HepG2 (cell line): Measurements from ENCODE around the gene MSL3B.

ENCODE experiments used
- ATAC-seq: fragments of 200-7000 bp; cut with Tn5 transposase; 3 replicates; pipeline ENCODE4 v1.9.1; 2020; ENCODE audit warnings: mild to moderate bottlenecking, moderate library complexity
- BruUV-seq: library from RNA; stranded (reverse); fragments of 400-500 nt; replicated peaks from 2 replicates; lab custom pipeline; 2021; lab: Mats Ljungman, UMichigan
- CTCF ChIA-PET: fragments of 300-600 bp; formaldehyde crosslinking; extraction: SDS; loops from one replicate; lab custom pipeline; 2021; ENCODE audit warnings: low total read pairs, inconsistent platforms, low intra/inter-chr PET ratio; lab: Yijun Ruan, JAX
- POLR2A ChIA-PET: fragments of 350-600 bp; sonication (Branson Sonifier 250); formaldehyde crosslinking; loops from one replicate; lab custom pipeline; 2020; ENCODE audit warnings: antibody characterized with exemption, inconsistent platforms; lab: Yijun Ruan, JAX
- DNase-seq: peaks from one replicate; pipeline ENCODE4 v3.0.0-alpha.2; 2015; ENCODE audit warnings: low spot score
- FAIRE-seq: peaks from 3 replicates; lab custom pipeline; 2011; peaks lifted over from hg19 to GRCh38; lab: Jason Lieb, UNC
- H2AFZ ChIP-seq: one replicate; pipeline ENCODE4 v1.6.1; 2011; ENCODE audit warnings: low read length, inconsistent platforms
- H3K27ac ChIP-seq: fragments of 300-600 bp; 3 replicates; pipeline ENCODE4 v1.8.0; 2011; ENCODE audit warnings: mixed run types, mild to moderate bottlenecking, mixed read lengths, low read length, inconsistent platforms; ENCODE audit not compliant: insufficient read depth; ENCODE audit errors: extremely low read length
- H3K27me3 ChIP-seq, 2 experiments: fragments of 200-600 bp in 1 of 2; 2 replicates in 1 of 2; 3 replicates in 1 of 2; pipeline versions ENCODE4 v1.6.0 to v1.8.0; 2011; ENCODE audit warnings: low read length in 2 of 2, mild to moderate bottlenecking in 2 of 2, moderate library complexity in 2 of 2, inconsistent platforms in 1 of 2; ENCODE audit not compliant: insufficient read depth in 2 of 2, control insufficient read depth in 1 of 2
- H3K36me3 ChIP-seq, 2 experiments: fragments of 200-600 bp in 1 of 2; replicated peaks in 1 of 2; 2 replicates in 1 of 2; 3 replicates in 1 of 2; pipeline versions ENCODE4 v1.5.1 to v1.8.0; 2011; ENCODE audit warnings: low read length in 2 of 2, inconsistent platforms in 1 of 2; ENCODE audit not compliant: insufficient read depth in 2 of 2, control insufficient read depth in 1 of 2
- H3K4me1 ChIP-seq: 2 replicates; pipeline ENCODE4 v1.5.1; 2012; ENCODE audit warnings: low read length, inconsistent platforms; ENCODE audit not compliant: insufficient read depth
- H3K4me2 ChIP-seq: 2 replicates; pipeline ENCODE4 v1.6.0; 2011; ENCODE audit warnings: low read depth, low read length, inconsistent platforms
- H3K4me3 ChIP-seq, 3 experiments: fragments of 200-600 bp in 1 of 3; sonication (generic), shearing (Covaris generic) in 1 of 3; replicated peaks in 1 of 3; 2 replicates each; pipeline ENCODE4 v1.5.1; 2011 to 2016; ENCODE audit warnings: low read length in 3 of 3, inconsistent platforms in 2 of 3, low read depth in 2 of 3, mild to moderate bottlenecking in 2 of 3, control low read depth in 1 of 3, mixed read lengths in 1 of 3; ENCODE audit not compliant: insufficient read depth in 1 of 3
- H3K79me2 ChIP-seq: one replicate; pipeline ENCODE4 v1.6.1; 2011; ENCODE audit warnings: low read length, inconsistent platforms; ENCODE audit not compliant: insufficient read depth
- H3K9ac ChIP-seq: 2 replicates; pipeline ENCODE4 v1.6.0; 2011; ENCODE audit warnings: mild to moderate bottlenecking, low read depth, low read length, inconsistent platforms; ENCODE audit not compliant: insufficient read depth
- H3K9me3 ChIP-seq: 2 replicates; pipeline ENCODE4 v1.5.1; 2012; ENCODE audit warnings: mild to moderate bottlenecking, low read length
- H4K20me1 ChIP-seq: 2 replicates; pipeline ENCODE4 v1.6.0; 2011; ENCODE audit warnings: inconsistent platforms, mild to moderate bottlenecking, low read length, moderate library complexity; ENCODE audit not compliant: insufficient read depth
- DMAP1 ChIP-seq: IDR thresholded peaks from 2 replicates; pipeline ENCODE4 v1.6.1; 2016
- MYNN ChIP-seq: sonication (generic); formaldehyde crosslinking; IDR thresholded peaks from 2 replicates; pipeline ENCODE4 v1.4.0; 2020; ENCODE audit warnings: mild to moderate bottlenecking, low read depth, missing genetic modification reagents
- POLR2AphosphoS2 ChIP-seq: IDR thresholded peaks from 2 replicates; pipeline ENCODE4 v1.6.1; 2011; ENCODE audit warnings: low read depth, low read length, improper control_type of control experiment
- RORA ChIP-seq: sonication (generic); formaldehyde crosslinking; IDR thresholded peaks from 2 replicates; pipeline ENCODE4 v1.5.0; 2020; ENCODE audit warnings: mild to moderate bottlenecking, missing genetic modification reagents, moderate library complexity
- SP140L ChIP-seq: sonication (generic); formaldehyde crosslinking; IDR thresholded peaks from 2 replicates; pipeline ENCODE4 v1.4.0; 2020; ENCODE audit warnings: missing genetic modification reagents, borderline replicate concordance
- THAP8 ChIP-seq: sonication (generic); formaldehyde crosslinking; IDR thresholded peaks from 2 replicates; pipeline ENCODE4 v1.5.1; 2020; ENCODE audit warnings: missing genetic modification reagents, mild to moderate bottlenecking, borderline replicate concordance
- ZBTB1 ChIP-seq: sonication (generic); formaldehyde crosslinking; IDR thresholded peaks from 2 replicates; pipeline ENCODE4 v1.4.0; 2020; ENCODE audit warnings: missing genetic modification reagents, borderline replicate concordance
- ZBTB39 ChIP-seq: sonication (generic); formaldehyde crosslinking; IDR thresholded peaks from 2 replicates; pipeline ENCODE4 v1.5.0; 2020; ENCODE audit warnings: missing genetic modification reagents
- ZC3H13 ChIP-seq: sonication (generic); formaldehyde crosslinking; IDR thresholded peaks from 2 replicates; pipeline ENCODE4 v1.8.1; 2023; ENCODE audit warnings: mild to moderate bottlenecking, missing genetic modification reagents, moderate library complexity
- ZFY ChIP-seq: sonication (generic); formaldehyde crosslinking; IDR thresholded peaks from 2 replicates; pipeline ENCODE4 v1.4.0; 2020; ENCODE audit warnings: missing genetic modification reagents
- ZMYM3 ChIP-seq: sonication (generic); formaldehyde crosslinking; IDR thresholded peaks from 2 replicates; pipeline ENCODE4 v1.5.1; 2020; ENCODE audit warnings: mild to moderate bottlenecking, missing genetic modification reagents
- ZNF260 ChIP-seq: sonication (generic); formaldehyde crosslinking; IDR thresholded peaks from 2 replicates; pipeline ENCODE4 v1.4.0; 2020; ENCODE audit warnings: missing genetic modification reagents, low read depth, mild to moderate bottlenecking, borderline replicate concordance
- ZNF766 ChIP-seq: sonication (generic); formaldehyde crosslinking; IDR thresholded peaks from 2 replicates; pipeline ENCODE4 v1.5.0; 2020; ENCODE audit warnings: missing genetic modification reagents, borderline replicate concordance
- WGBS: methylation state at CpG from one replicate; pipeline ENCODE4 v1.1.6; 2017; ENCODE audit warnings: low lambda C conversion rate; 5-methylcytosine and 5-hydroxymethylcytosine counted together
- in situ Hi-C: cut with HindIII; loops from 2 replicates; pipeline ENCODE4 v1.10.0; 2017; ENCODE audit warnings: low pct_unique_long_range_greater_than_20kb; ENCODE audit not compliant: extremely low pct_ligation_motif_present
- intact Hi-C: fragments of 100-400 bp; cut with micrococcal nuclease; formaldehyde crosslinking; loops from one replicate; pipeline ENCODE4 v1.10.0; 2022; ENCODE audit not compliant: unreplicated experiment
- TF ChIP-seq, protein P1 (sequence below): sonication (generic); formaldehyde crosslinking; IDR thresholded peaks from 2 replicates; pipeline ENCODE4 v1.9.0; 2021; ENCODE audit warnings: missing genetic modification reagents, borderline replicate concordance

The MSL3B gene

GRCh38 chr2:233841183-233841582, 27.0 kb downstream of the MSL3B start:
- WGBS, result 97% methylated on average over 11 of the region's 11 CpGs
- TSS peak; percentile 26 for BruUV-seq
- H4K20me1 ChIP-seq, result peaks cover 16% of the 10 kb centered on the region; the same call in 1 of the 2 replicates
- H3K36me3 ChIP-seq, result peaks cover 63 to 98% of the 10 kb centered on the region in 2 experiments
- ChIA-PET POLR2A (no interaction called here), CTCF (no interaction called here)
- no peaks in the 10 kb centered on the region for H3K27me3 ChIP-seq
- no peak for ATAC-seq
- in situ Hi-C loops (loop anchor here (25.0 kb wide), 1 partner anchor 529 kb away; the partner anchor contains the start of gene SAG), intact Hi-C loops (no loop called here)
- TF ChIP-seq DMAP1, result no peak
- no peak for TF ChIP-seq ZMYM3 (CRISPR knock-in tag)
- TF ChIP-seq ZC3H13 (CRISPR knock-in tag), result 0 out of 2 replicates have a peak, but pooled peaks have one; percentile 24
- no peak for TF ChIP-seq ZBTB1 (CRISPR knock-in tag)
- TF ChIP-seq RORA (CRISPR knock-in tag), result no peak
- TF ChIP-seq ZNF766 (CRISPR knock-in tag), result no peak
- TF ChIP-seq SP140L, result no peak
- H3K79me2 ChIP-seq, result peaks cover 42% of the 10 kb centered on the region
- H3K4me3 ChIP-seq, result no peak overlapping the region
- no peak overlapping the region for H3K4me2 ChIP-seq
- no peaks in the 10 kb centered on the region for H3K9me3 ChIP-seq
- H3K27ac ChIP-seq, result no peak overlapping the region
- H2AFZ ChIP-seq, result no peak overlapping the region
- peaks cover 22% of the 10 kb centered on the region; the same call in 1 of the 2 replicates for H3K4me1 ChIP-seq
- H3K9ac ChIP-seq, result no peak overlapping the region
- no peak for FAIRE-seq
- DNase-seq, result no peak

- peaks cover 22% of the 10 kb centered on the region; the same call in 1 of the 2 replicates for H3K4me1 ChIP-seq
- in situ Hi-C loops, result loop anchor here (25.0 kb wide), 1 partner anchor 528 kb away; the partner anchor contains the start of gene SAG
- no peak for TF ChIP-seq THAP8 (CRISPR knock-in tag)
- no peak for TF ChIP-seq ZBTB39 (CRISPR knock-in tag)
- no peak for TF ChIP-seq ZFY (CRISPR knock-in tag)
- no peak for TF ChIP-seq POLR2AphosphoS2
- TF ChIP-seq, protein P1, sequence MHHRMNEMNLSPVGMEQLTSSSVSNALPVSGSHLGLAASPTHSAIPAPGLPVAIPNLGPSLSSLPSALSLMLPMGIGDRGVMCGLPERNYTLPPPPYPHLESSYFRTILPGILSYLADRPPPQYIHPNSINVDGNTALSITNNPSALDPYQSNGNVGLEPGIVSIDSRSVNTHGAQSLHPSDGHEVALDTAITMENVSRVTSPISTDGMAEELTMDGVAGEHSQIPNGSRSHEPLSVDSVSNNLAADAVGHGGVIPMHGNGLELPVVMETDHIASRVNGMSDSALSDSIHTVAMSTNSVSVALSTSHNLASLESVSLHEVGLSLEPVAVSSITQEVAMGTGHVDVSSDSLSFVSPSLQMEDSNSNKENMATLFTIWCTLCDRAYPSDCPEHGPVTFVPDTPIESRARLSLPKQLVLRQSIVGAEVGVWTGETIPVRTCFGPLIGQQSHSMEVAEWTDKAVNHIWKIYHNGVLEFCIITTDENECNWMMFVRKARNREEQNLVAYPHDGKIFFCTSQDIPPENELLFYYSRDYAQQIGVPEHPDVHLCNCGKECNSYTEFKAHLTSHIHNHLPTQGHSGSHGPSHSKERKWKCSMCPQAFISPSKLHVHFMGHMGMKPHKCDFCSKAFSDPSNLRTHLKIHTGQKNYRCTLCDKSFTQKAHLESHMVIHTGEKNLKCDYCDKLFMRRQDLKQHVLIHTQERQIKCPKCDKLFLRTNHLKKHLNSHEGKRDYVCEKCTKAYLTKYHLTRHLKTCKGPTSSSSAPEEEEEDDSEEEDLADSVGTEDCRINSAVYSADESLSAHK (CRISPR knock-in tag), result no peak
- no peak for TF ChIP-seq ZNF260 (CRISPR knock-in tag)
- no peak for TF ChIP-seq MYNN (CRISPR knock-in tag)
- TF ChIP-seq, all 625 proteins: peak for 0
- Histone ChIP-seq H3K27ac (no peak overlapping the region), H3K79me2 (peaks cover 44% of the 10 kb centered on the region), H3K4me3 (no peak overlapping the region), H3K4me2 (no peak overlapping the region), H3K36me3 (peaks cover 67 to 98% of the 10 kb centered on the region in 2 experiments), H3K9ac (no peak overlapping the region; the same call in 1 of the 2 replicates), H3K27me3 (no peaks in the 10 kb centered on the region), H3K9me3 (no peaks in the 10 kb centered on the region), H4K20me1 (peaks cover 16% of the 10 kb centered on the region; the same call in 1 of the 2 replicates), H2AFZ (no peak overlapping the region)
- ATAC-seq (no peak), DNase-seq (no peak), FAIRE-seq (no peak)
- intact Hi-C loops, result no loop called here
- 95% methylated on average over 8 of the region's 9 CpGs for WGBS
- ChIA-PET POLR2A (no interaction called here), CTCF (no interaction called here)
- BruUV-seq, result no TSS peak
Observed at GRCh38 chr2:233840520-233840919, 27.7 kb downstream of the MSL3B start.
